ENCODE results near the gene WDR1.
"Not testable (repeated sequence)": the region's sequence is repeated elsewhere in the genome, so short reads cannot be mapped to it uniquely, and the experiment has no call there.

Gene WDR1

GRCh38 chr4:10131202-10131601, 14.6 kb upstream of the WDR1 start:
- no peak for FAIRE-seq

DNA sequence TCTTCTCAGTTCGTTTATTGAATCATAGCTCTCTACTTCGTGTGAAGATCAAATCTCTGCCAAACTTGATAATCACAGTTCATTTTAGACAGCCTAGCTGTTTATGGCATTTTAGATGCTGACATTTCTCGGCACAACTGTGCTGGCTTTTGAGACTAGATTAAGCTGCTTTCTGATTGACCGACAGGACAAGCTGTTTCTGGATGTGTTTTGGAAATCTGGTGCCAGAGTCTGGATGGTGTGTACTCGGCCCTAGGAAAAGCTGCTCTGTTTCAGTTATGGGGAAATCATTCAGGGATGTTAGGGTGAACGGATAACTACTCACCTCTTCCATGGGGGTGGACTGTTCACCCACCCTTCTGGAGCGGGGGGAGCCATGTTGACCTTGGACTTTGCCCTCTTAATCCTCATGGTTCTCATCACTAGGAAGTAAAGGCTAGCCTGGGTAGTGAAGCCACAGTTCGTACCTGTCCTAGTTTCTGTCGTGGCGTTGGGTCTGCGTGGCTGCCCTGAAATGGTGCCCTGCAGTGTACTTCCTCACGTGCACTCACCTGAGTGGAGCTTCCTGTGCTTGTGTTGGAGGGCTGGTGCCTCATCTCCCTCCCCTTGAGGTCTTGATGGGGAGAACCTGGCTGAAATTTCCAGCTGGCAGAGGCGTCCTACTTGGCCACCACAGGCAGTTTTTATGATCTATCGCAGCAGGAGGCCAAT, 13.7 kb upstream of the WDR1 start:
- no peak for FAIRE-seq

DNA sequence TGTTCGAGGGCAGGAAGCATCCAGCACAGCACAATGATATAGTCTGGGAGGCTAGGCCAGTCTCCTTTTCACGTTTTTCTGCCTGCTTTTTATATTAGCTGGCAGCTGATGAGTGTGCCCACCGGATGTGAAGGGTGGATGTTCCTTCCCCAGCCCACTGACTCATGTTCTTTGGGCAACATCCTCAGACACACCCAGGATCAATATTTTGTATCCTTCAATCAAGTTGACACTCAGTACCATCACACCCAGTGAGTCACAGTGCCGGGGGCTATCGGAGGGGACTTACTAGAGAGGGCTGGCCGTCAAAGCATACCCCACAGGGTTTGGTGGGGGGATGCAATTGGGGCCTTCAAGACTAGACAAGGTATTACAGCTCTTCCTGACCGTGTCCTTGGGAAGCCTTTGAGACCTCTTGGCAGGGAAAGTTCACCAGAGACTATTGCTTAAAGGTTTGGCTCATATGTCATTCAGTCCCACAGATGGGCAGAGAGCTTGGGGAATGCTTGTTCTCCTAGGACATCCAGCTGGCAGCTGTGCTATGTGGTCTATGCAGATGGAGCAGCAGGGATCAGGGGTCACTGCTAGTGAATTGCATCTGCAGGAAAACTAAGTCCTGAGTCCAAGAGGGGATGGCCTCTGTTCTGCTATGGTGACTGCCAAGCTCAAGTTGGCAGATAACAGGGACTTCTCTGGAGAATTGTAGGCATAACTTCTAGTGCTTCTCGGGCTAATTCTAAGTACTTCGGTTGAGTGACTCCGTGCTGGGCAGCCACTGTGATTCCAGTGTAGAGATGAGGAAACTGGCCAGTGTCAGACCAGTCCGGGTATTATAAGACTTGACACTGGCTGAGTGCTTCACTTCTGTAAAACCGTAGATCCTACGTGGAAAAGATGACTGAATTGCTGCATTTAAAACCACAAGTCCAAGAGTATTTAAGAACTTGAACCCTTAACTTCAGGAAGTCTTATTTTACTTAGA, 12.9 kb upstream of the WDR1 start:
- no peak for FAIRE-seq

- FAIRE-seq = no peak
Observed at GRCh38 chr4:10128761-10129160, 12.2 kb upstream of the WDR1 start.

DNA sequence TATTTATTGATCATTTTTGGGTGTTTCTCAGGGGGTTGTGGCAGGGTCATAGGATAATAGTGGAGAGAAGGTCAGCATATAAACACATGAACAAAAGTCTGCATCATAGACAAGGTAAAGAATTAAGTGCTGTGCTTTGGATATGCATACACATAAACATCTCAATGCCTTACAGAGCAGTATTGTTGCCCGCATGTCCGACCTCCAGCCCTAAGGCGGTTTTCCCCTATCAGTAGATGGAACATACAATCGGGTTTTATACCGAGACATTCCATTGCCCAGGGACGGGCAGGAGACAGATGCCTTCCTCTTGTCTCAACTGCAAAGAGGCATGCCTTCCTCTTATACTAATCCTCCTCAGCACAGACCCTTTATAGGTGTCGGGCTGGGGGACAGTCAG, 10.9 kb upstream of the WDR1 start:
- FAIRE-seq = not testable (repeated sequence)

DNA sequence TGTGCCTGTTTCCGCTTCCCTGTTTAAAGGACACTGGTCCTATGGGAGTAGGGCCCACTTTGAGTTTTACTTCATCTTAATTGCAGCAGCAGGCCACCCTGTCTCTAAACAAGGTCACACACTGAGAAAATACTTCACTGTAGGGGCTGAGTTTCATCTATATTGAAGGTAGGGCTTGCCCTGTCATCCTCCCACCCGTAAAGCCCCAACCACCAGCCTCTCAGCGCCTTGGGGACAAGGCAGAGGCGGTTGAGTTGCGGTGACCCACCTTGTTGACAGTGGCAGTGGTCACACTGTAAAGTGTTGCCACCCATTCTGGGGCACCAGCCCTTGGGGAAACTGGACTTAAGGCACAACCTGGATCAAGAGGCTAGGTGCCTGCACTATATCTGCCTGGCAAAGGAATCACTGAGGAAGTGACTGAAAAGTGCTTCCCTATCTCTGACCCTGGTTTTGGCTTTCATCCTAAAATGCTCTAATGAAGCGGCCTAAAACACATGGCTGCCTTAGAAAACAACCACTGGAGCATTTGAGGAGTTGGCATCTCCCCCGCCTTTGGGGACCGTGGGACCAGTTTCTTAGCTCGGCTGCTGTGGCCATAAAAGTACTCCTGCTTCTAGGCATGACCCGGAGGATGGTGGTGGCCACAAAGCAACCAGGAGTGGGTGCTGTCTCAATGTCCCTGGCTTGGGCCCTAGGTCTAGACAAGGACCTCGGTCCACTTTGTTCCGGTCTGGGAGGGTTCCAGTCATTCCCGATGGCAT, 7.8 kb upstream of the WDR1 start:
- FAIRE-seq = no peak

GRCh38 chr4:10123227-10124101, 6.9 kb upstream of the WDR1 start:
- FAIRE-seq = no peak

GRCh38 chr4:10122236-10122932, 5.8 kb upstream of the WDR1 start:
- FAIRE-seq = no peak

- FAIRE-seq = no peak
Observed at GRCh38 chr4:10121568-10122208, 5.1 kb upstream of the WDR1 start.

- no peak for FAIRE-seq
Observed at GRCh38 chr4:10120943-10121567, 4.5 kb upstream of the WDR1 start.

DNA sequence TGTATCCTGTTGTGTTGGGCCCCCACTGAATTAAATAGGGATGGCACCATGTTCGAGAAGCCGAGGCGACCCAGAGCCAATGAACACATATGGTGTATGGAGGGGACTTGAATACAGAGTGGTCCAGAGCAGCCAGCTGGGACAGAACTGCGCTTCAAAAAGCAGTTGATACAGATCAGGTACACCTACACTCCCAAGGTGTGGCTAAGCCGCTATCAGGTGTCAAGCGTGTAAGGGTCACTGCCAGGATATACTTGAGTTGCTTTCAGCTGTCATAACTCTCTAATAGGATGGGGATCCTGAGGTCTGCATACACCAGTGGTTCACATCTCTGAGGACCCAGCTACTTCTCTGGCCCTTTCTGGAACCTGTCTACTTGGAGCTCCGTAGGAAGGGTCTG, 3.2 kb upstream of the WDR1 start:
- FAIRE-seq = no peak

DNA sequence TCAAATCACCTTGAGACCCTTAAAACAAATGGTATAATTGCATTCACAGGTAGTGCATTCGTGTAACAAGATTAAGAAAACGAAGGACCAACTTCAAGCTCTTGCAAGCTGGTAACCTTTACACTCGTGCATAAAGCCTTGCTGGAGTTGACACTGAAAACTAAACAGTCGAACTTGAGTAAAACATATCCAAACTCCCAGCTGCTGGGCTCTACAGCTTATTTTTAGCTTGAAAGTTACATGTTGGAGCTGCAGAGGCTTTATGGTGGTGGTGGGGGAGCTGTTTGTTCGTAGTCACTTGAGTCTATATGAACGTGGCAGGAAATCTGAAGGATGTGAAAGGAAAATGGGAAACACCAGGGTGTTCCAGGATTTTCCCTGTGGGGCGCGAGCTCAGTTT, 2.7 kb upstream of the WDR1 start:
- FAIRE-seq = no peak

DNA sequence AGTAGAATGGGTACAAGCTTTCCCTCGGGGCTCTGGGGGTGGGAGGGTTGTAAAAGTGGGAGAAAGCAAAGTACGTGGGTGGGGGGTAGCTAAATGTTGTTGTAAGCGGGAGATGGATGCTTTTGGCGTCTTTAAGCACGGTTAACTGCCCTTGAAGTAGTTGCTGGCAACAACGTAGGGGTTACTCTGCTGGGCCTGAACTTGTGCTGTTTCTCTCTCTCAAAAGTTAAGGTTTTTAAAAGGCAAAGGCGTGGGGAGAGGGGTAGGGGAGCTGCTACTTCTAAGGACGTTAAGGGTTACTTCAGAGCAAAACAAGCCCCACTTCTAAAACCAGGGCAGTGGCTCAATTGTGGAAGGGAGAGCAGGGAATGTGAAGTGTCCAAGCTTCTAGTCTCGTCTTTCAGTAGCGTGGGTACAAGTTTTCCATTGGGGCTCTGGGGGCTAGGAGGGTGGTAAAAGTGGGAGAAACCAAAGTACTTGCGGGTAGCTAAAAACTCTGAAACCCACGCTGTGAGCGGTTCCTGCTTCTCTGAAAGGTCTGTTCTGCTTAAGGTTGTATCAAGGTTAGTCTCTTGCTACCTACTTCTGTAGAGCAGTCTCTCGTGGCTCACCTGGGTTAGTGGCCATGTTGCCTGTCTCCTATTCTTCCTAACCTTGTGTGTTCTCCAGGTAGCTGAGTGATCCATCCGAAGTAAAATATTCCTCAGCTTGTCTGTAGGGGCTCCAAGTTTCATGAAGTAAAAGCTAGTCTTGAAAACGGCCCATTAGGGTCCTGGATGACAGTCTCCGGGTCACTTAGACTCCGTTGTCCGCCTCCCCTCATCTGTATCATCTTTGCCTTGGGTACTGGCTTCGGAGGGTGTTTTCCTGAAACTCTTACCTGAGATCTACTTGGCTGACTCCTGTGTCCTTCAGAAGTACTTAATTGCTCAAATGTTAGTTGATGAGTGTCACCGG, 1.7 kb upstream of the WDR1 start:
- FAIRE-seq = no peak

DNA sequence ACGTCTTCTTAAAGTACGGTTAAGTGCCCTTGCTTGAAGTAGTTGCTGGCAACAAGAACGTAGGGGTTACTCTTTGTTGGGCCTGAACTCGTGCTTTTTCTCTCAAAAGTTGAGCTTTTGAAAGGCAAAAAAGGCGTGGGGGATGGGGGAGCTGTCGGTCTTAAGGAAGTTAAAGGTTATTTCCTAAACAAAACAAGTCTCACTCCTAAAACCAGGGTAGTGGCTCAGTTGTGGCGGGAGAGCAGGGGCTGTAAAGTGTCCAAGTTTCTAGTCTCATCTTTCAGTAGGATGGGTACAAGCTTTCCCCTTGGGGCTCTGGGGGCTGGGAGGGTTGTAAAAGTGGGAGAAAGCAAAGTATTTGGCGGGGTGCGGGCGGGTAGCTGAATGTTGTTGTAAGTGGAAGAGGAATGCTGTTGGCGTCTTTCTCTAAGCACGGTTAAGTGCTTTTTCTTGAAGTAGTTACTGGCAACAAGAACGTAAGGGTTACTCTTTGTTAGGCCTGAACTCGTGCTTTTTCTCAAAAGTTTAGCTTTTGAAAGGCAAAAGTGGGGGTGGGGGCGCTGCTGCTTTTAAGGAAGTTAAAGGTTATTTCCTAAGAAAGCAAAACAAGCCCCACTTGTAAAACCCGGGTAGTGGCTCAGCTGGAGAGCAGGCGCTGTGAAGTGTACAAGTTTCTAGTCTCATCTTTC, 904 bp upstream of the WDR1 start:
- FAIRE-seq = no peak

DNA sequence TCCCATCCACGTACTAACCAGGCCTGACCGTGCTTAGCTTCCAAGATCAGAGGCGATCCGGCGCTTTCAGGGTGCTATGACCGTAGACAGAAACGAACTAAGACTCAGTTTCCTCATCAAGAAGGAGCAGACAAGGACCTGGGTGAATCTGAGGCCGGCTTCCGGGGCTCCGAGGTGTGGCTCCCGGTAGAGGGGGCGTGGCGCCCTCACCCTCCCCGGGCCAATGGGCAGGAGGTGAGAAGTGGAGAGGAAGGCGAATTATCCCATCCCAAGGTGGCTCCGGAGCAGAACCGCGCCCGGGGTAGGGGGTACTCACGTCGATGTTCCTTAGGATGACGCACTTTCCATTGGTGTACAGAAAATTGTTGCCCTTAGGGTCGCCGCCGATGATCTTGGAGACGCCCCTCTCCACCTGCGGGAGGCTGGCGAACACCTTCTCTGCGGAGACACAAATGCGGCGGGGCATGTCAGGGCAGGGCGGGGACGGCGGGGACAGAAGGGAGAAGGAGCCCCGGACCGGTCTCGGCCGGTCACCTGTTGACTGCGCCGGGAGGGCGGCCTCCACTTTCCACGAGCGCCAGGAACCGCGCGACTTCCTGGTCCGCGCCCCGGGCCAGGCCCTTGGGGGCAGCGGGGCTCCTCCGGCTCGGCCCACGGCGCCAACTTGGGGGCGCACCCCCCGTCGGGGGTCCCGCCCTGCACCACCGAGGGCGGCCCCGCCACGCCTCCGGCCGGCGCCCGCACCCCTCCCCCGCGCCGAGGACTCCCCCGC, 616 bp downstream of the WDR1 start:
- no peak for FAIRE-seq

DNA sequence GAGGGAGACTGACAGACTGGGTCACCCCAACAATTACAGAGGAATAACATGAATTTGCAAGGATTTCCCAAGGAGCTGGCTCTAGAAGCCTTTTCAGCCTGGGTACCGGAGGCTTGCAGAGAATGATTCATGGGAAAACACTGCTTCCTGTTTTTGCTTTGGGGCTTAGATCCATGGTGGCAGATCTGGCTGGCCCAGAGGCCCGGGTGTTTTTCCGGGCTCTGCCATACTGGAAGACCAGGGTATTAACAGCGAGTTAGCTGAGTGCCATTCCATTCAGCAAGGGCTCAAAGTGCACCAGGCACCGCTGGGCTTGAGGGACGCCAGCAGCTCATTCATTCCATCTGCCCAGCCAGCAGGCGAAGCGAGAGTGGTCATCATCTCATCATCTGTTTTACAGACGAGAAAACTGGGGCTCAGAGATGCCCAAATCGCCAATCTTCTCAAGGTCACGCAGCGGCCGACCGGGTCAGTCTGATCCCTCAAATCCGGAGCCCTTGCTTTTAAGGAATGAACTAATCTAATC, 1.3 kb downstream of the WDR1 start:
- no peak for FAIRE-seq

GRCh38 chr4:10114607-10115006, 2.0 kb downstream of the WDR1 start:
- FAIRE-seq = no peak

- FAIRE-seq = no peak
Observed at GRCh38 chr4:10114147-10114546, 2.5 kb downstream of the WDR1 start.
